ENCODE data around the gene LDB3. TPM values are rescaled to one million over a fixed set of nuclear protein-coding genes. Genes with fewer than 3 reads are reported as not detected.

The LDB3 gene
- total RNA-seq, 2 donors from 2014 or later, result 0.05 to 0.16 TPM

DNA sequence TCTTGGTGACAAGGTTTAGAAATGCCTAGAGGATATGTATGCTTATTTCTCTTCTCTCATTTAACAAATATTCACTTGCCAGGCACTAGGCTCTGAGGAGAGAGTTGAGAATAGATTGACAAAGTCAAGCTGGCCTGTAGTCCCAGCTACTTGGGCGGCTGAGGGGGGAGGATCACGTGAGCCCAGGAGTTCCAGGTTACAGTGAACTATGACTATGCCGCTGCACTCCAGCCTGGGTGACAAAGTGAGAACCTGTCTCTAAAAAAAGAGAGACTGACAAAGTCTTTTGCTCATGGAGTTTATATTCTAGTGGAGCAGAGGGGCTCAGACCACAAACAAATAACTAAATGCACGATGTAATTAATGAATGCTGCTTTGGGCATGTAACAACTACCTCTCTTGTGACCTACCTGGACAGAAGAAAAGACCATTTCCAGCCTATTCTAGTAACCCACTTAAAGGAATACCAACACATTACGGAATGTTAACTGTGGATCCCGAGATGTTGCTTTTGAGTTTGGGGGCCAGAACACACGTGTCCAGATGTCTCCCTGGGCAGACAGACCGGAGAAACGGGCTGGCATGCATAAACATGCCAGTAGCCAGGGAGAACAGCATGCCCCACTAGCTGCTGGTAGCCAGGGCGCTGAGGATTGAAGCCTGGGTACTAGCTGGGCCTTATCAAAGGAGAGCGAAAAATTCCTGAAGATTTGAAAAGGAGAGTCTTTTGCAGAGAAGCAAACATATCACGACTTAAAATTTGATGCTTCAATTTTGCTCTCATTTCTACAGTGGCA is 85.5 kb downstream of the LDB3 start:
- no peaks in the 10 kb centered on the region for H3K9me3 Mint-ChIP-seq
- ATAC-seq (no peak), DNase-seq (ENCODE audit: low spot score in 2 of 2) (no peak)
- H3K36me3 Mint-ChIP-seq, result peaks cover 0 to 11% of the 10 kb centered on the region in 2 donors
- no peak overlapping the region for H3K27ac Mint-ChIP-seq

DNA sequence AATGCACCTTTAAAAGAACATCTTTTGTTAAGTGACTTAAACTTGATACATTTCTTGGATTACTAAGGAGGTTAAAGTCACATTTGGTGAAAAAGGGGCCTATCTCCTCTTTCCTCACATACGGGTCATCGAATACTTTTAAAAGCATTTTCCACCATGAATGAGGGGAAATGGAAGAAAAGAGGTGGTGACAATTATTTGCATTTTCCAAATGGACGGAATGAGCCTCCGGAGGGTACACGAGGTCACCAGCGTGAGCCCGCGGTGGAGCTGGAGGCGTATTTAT is 87.1 kb downstream of the LDB3 start:
- ATAC-seq (no peak), DNase-seq (ENCODE audit: low spot score in 2 of 2) (no peak)
- H3K27ac Mint-ChIP-seq, result peak overlapping the region; percentile 31 to 84
- no peaks in the 10 kb centered on the region for H3K9me3 Mint-ChIP-seq
- H3K36me3 Mint-ChIP-seq, result peaks cover 0 to 11% of the 10 kb centered on the region in 2 donors

DNA sequence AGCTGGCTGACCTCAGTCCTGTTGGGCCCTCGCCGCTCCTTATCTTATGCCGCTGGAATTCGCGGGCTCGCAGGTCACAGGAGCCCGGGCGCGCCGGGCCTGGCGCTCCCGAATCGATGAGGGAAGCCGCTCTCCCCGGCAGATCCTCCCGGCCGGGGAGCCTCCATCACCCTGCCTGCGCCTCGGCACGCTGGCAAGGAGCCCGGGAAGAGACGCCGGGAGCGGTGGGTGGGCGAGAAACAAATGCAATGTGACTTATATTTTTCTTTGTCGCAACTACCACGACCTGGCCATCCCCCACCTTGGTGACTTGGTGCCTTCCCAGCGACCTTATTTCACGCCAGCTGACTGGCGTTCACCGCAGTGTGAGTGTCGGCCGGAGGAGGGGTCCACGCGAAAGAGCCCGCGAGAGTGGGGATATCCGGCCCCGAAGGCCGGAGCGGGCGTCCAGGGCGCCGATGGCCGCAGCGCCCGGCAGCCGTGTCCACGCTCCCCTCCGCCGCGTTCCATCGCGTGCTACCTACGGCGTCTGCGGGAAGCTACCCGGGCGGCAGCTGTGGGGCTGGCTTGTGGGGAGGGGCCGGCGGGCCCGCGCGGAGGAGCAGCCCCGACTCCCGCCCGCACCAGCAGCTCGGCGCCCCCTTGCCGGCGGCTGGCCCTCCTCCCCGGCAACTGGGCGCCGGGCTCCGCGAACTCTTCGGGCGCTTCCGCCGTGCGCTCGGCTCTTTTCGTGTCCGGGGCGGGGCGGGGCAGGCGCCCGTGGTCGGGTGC is 87.6 kb downstream of the LDB3 start:
- Mint-ChIP-seq H3K27ac (peak overlapping the region; percentile 53 to 84), H3K9me3 (no peaks in the 10 kb centered on the region)
- ATAC-seq, result peak; percentile 89 to 94

DNA sequence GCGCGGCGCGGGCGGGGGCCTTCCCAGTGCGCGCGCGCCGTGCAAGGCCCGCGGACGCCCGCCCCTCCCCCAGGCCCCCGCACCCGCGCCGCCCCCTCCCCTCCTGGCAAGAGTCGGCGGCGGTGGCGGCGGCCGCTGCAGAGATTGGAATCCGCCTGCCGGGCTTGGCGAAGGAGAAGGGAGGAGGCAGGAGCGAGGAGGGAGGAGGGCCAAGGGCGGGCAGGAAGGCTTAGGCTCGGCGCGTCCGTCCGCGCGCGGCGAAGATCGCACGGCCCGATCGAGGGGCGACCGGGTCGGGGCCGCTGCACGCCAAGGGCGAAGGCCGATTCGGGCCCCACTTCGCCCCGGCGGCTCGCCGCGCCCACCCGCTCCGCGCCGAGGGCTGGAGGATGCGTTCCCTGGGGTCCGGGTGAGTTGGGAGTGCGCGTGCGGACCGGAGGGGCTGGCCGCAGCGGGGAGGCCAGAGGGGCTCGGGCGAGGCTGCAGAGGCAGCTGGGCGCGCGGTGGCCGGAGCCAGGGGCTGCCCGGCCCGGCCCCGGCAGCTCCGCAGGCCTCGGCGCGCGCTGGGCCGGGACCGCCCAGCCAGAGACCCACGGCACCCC is 88.3 kb downstream of the LDB3 start, which contains the start of gene BMPR1A:
BMPR1A (plus strand) TSS at position 109 of the 602 bp plus-strand sequence. CDS start 119,400 bp downstream, outside the sequence.
- ATAC-seq, result peak; percentile 25 to 63
- H3K9me3 Mint-ChIP-seq, result no peaks in the 10 kb centered on the region
- peak within 1 kb of the TSS; percentile 84 to 94 for H3K27ac Mint-ChIP-seq
- peaks cover 0 to 11% of the 10 kb centered on the region in 2 donors for H3K36me3 Mint-ChIP-seq
- DNase-seq (ENCODE audit: low spot score in 2 of 2), result peak in 1 of 2 donors; percentile 57

More for the DNA sequence above, 87.6 kb downstream of the LDB3 start:
- peak; percentile 88 to 93 for DNase-seq (ENCODE audit: low spot score in 2 of 2)
- peaks cover 0 to 11% of the 10 kb centered on the region in 2 donors for H3K36me3 Mint-ChIP-seq

DNA sequence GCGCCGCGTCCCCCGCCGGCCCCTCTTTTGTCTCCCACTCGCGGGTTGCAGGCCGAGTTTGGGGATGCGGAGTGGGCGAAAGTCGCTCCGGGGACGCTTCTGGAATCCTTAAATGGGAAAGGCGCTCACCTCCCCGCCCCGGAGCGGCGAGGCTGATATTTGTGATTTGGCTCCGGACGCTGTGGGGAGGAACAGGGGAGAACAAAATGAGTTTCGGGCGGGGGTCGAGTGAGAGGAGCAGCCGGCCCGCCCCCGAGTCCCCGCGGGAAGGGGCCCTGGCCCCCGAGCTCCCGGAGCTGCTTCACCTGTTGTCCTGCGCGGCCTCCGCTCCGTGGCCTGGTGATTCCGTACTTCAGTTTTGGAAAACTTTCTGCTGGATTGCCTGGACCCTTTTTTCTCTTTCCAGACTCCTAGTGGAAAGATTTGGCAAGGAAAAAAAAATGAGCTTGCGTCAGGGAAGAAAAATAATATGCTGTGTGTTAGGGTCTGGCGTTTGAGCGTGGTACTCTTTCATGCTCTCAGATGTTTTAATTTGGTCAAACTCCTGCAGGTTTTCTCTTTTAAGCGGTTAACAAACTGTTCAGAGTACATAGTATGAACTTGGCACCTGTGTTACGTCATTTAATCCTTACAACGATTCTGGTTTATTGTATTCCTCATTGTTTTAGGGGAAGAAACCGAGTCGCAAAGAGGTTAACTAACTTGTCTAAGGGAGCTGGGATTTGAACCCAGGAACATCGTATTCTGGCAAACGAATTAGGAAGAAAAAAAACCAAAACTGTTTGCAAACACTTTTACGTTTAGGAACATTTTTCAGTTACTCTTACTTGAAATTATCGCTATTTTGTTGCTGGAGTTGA is 89.0 kb downstream of the LDB3 start:
- DNase-seq (ENCODE audit: low spot score in 2 of 2) (peak in 1 of 2 donors; percentile 28), ATAC-seq (no peak)
- Mint-ChIP-seq H3K27ac (peak overlapping the region; percentile 72 to 94), H3K9me3 (no peaks in the 10 kb centered on the region), H3K36me3 (peaks cover 0 to 11% of the 10 kb centered on the region in 2 donors)

DNA sequence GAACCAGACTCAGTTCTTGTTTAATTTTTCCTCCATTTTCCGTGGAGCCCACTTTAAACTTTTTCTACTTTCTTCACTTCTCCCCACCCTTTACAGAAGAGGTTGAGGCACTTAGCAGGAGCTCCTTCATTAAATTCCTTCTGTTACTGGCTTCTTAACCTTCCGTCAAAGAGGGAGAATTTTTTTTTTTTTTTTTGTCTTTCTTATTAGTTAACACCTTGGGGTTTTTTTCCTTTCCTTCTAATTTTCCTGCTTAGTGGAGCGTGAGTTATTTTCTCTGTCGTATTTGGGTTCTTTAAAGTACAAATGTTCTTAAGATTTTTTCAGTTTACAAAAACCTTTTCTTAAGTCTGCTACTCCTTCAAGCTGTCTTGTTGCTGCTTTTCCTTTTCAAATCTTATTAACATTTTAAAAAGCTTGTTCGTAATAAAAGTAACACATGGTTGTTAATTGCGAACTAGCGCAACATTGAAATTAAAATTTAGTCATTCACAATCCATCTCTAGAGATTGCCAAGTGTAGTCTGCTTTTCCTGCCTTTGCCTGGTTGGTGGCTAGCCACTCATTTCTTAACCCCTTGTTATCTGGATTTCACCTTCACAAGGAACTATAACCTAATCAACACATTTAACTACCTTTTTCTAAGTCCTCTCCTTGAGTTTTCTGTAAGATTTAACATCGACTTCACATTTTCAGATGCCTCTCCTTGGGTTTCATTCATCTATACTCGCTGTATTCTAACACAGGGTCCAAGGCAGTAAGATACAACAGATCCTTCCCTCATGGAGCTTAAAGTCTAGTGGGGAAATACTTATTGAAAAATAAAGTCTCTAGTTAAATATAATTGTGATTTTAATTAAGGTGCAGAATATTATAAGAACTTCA is 90.1 kb downstream of the LDB3 start:
- no peak overlapping the region for H3K27ac Mint-ChIP-seq
- DNase-seq (ENCODE audit: low spot score in 2 of 2), result no peak
- no peaks in the 10 kb centered on the region for H3K9me3 Mint-ChIP-seq
- no peak for ATAC-seq
- H3K36me3 Mint-ChIP-seq, result peaks cover 0 to 11% of the 10 kb centered on the region in 2 donors

DNA sequence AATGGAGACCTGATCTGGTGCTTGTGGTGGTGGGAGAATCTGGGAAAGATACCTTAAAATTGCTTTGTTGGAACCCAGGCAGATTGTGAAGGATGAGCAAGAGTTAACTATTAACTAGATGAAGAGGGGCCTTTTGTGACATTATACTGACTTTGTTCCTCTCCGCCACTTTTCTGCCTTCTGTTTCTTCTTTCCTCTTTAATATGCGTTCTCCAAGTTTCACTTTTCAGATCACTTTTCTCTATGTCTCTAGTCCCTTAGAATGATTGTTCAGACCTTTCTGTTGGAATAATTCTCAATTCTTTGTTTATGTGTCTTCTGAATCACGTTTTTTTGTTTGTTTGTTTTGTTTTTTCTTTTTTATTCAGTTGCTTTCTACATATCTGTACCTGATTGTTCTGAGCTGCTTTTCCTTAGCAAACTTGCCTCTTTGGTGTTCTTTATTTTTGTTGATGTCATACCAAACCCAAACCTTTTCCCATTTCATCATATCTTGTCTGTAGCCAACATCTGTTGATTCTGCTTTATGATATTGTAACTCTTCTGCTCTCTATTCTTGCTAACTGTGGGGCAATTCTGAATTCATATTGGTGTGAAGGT is 90.9 kb downstream of the LDB3 start:
- H3K36me3 Mint-ChIP-seq, result peaks cover 0 to 11% of the 10 kb centered on the region in 2 donors
- no peak overlapping the region for H3K27ac Mint-ChIP-seq
- H3K9me3 Mint-ChIP-seq, result no peaks in the 10 kb centered on the region
- DNase-seq (ENCODE audit: low spot score in 2 of 2) (no peak), ATAC-seq (no peak)

DNA sequence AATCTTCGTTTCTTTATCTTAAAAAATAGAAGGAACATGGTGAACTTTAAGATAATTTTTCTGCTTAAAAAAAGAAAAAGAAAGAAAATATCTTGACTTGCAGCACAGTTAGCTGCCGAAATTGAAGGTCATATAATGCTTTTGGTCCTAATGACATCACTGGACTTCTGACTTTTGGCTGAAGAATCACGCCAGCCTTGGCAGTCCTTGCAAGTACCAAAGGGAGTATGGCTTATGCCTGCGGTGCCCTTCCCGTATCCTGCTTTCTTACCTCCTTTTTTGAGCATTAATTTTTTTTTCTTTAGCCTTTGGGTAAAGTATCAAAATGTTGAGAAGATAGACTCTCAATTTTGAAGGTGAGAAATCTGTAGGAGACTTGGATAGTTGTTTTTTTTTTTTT is 95.1 kb downstream of the LDB3 start:
- no peaks in the 10 kb centered on the region for H3K9me3 Mint-ChIP-seq
- ATAC-seq (no peak), DNase-seq (ENCODE audit: low spot score in 2 of 2) (no peak)
- H3K36me3 Mint-ChIP-seq, result no peaks in the 10 kb centered on the region
- H3K27ac Mint-ChIP-seq, result no peak overlapping the region

DNA sequence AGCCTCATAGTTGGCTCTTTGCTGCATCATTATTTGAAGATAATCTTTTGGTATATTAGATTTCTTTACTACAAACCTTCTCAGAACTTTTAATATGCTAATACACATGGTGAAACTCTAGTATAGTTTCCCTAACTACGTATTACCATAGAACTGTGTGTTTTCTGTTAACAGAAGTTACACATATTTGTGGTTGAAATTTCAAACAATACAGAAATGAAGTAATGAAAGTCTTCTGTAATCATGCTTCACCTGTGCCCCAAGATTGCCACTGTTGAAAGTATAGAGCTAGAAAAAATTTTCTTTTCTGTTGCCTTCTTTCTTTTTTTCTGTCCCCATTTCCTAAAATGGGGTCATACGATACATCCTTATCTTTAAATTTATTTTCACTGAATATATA is 97.2 kb downstream of the LDB3 start:
- no peak for DNase-seq (ENCODE audit: low spot score in 2 of 2)
- no peaks in the 10 kb centered on the region for H3K36me3 Mint-ChIP-seq
- no peaks in the 10 kb centered on the region for H3K9me3 Mint-ChIP-seq
- no peak overlapping the region for H3K27ac Mint-ChIP-seq
- no peak for ATAC-seq

DNA sequence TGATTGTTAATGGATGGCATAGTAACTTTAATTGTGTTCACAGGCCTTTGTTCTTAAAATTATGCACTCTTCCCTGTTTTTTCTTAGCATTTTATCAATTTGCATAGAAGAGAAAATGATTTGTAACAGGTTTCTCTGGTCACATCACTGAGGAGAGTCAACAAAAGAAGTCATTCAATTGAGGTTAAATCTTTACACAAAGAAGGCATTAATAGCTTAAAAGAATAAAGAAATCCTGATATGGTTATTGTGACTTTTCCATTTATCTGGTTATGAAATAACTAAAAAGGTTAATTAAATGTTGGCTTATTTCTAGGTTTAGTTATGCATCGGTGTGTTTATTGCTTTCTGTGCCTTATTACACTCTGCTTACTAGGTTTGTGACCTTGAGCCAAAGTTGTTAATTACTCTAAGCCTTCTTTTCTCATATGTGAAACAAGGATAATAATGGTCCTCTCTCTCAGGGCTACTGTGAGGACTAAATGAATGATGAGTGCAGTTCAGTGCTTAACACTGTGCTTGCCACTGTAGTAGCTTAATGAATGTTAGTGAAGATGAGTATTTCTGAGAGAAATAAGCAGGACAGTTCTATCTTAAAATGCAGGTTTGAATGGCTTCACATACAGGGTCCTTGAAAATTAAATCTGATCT is 100.2 kb downstream of the LDB3 start:
- ATAC-seq, result no peak
- Mint-ChIP-seq H3K36me3 (no peaks in the 10 kb centered on the region), H3K27ac (no peak overlapping the region), H3K9me3 (no peaks in the 10 kb centered on the region)
- no peak for DNase-seq (ENCODE audit: low spot score in 2 of 2)

DNA sequence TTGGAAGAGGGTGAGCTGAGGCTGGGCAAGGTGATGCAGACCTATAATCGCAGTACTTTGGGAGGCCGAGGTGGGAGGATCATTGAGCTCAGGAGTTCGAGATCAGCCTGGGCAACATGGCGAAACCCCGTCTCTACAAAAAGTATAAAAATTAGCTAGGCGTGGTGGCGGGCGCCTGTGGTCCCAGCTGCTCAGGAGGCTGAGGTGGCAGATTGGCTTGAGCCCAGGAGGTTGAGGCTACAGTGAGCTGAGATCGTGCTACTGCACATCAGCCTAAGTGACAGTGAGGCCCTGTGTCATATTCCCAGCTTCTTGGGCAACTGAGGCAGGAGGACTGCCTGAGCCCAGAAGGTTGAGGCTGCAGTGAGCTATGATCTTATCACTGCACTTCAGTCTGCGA is 101.7 kb downstream of the LDB3 start:
- ATAC-seq (no peak), DNase-seq (ENCODE audit: low spot score in 2 of 2) (no peak)

DNA sequence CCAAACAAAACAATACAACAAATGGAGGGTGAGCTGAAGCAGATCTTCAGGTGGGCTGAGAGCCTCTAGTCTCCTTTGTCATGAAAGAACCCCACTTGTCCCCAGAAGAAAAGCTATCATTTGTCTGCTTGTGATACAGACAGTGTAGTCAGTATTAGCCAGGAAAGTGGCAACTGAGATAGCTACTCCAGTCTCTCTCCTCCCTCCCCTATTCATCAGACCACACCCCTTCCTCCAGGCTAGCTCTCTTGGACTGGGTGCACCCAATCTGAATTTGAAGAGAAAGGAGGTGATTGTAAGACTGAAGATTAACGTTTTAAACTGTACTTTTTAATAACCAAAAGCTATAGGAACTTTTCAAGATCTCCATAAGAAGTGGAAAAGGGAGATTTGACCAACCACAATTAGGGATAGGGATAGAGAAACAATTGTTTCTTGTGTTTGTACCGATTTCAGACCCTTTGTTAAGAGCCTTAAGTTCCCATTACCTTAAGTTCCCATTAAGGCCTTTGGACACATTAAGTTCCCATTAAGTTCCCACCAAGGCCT is 102.2 kb downstream of the LDB3 start:
- H3K9me3 Mint-ChIP-seq, result no peaks in the 10 kb centered on the region
- DNase-seq (ENCODE audit: low spot score in 2 of 2) (no peak), ATAC-seq (no peak)
- H3K36me3 Mint-ChIP-seq, result no peaks in the 10 kb centered on the region
- no peak overlapping the region for H3K27ac Mint-ChIP-seq

More for the DNA sequence above, 101.7 kb downstream of the LDB3 start:
- Mint-ChIP-seq H3K36me3 (no peaks in the 10 kb centered on the region), H3K9me3 (no peaks in the 10 kb centered on the region), H3K27ac (peak overlapping the region in 1 of 2 donors; percentile 19)

DNA sequence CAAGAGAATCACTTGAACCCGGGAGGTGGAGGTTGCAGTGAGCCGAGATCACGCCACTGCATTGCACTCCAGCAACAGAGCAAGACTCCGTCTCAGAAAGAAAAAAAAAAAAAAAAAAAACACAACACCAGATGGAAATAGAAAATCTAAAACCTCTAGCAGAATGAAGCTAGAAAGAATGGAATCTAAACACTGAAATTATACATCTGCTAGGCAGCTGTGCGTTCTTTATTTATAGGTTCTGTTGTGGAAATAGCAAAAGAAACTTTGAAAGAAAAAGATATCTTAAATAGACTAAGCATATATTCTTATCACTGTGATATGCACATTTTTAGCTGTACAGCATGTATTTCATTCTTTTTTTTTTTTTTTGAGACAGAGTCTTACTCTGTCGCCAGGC is 105.2 kb downstream of the LDB3 start:
- DNase-seq (ENCODE audit: low spot score in 2 of 2) (no peak), ATAC-seq (no peak)
- H3K36me3 Mint-ChIP-seq, result no peaks in the 10 kb centered on the region
- H3K9me3 Mint-ChIP-seq, result no peaks in the 10 kb centered on the region
- H3K27ac Mint-ChIP-seq, result no peak overlapping the region

DNA sequence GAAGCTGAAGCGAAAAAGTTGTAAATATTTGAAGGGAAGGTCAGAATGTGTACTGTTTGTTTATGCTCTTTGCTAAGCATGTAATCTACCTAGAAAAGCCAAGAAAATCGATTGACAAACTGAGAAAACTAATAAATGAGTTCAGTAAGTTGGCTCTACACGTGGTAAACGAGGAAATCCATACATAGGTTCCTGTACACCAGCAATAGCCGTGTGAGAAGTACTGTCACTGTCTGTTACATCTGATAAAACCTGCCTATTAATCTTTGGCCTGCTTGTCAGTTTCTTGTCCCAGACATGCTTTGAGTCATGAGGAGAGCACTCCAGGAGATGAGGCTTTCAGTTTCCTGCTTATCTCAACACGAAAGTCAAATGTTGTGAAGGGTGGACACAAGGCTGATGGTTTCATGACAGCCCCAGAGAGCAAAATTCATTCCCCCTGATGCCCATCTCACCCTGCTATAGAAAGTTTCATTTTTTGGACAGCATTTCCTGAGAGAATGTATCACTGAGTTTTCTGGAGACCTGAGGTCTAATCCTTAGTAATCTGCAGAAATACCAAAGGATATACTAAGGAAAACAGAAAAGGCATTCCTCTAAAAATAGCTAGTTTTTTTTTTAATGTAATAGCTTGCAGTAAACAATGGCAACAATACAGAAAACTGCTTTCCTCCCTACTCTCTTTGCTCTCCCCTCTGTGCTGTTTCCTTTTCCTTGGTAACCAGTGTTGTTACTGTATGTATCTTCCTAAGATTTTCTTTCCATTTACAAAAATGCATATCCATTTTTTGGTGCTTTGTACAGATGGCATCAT is 107.0 kb downstream of the LDB3 start:
- no peak overlapping the region for H3K27ac Mint-ChIP-seq
- H3K9me3 Mint-ChIP-seq, result no peaks in the 10 kb centered on the region
- no peaks in the 10 kb centered on the region for H3K36me3 Mint-ChIP-seq
- no peak for ATAC-seq
- DNase-seq (ENCODE audit: low spot score in 2 of 2), result no peak
